Liver (tissue), 2 donors: ENCODE results near the gene FXYD2.

ENCODE experiments used
- CTCF ChIP-seq: fragments of 150-350 bp; IDR thresholded peaks from 2 replicates; pipeline ENCODE4 v1.5.1; 2017; ENCODE audit warnings: improper control_type of control experiment, low read depth, low read length; ENCODE audit not compliant: missing input control
- FOXA1 ChIP-seq: IDR thresholded peaks from 2 replicates; pipeline ENCODE4 v1.6.1; 2016; ENCODE audit warnings: antibody characterized with exemption
- REST ChIP-seq: IDR thresholded peaks from 2 replicates; pipeline ENCODE4 v1.6.1; 2016; ENCODE audit warnings: antibody characterized with exemption, mild to moderate bottlenecking
- donor health status: healthy.

- TF ChIP-seq CTCF (no peak), FOXA1 (no peak), REST (no peak)
Measured at GRCh38 chr11:117834838-117835443, 10.4 kb upstream of the FXYD2 start.
